OCI-LY7 (cell line): ENCODE measurements around the gene CRYL1.

ENCODE experiments used
- CTCF ChIP-seq: fragments of 200-600 bp; sonication (generic); conservative IDR thresholded peaks from 2 replicates; pipeline ENCODE4 v1.5.1; 2014; ENCODE audit warnings: mild to moderate bottlenecking, antibody characterized with exemption, low read length, moderate library complexity, mixed read lengths
- EZH2phosphoT487 ChIP-seq: fragments of 200-600 bp; sonication (generic); IDR thresholded peaks from 2 replicates; pipeline ENCODE4 v1.6.1; 2018; ENCODE audit warnings: low read depth, borderline replicate concordance, mild to moderate bottlenecking, mixed run types, antibody characterized with exemption, low read length, moderate library complexity, mixed read lengths

GRCh38 chr13:20441056-20441455 is 84.6 kb downstream of the CRYL1 start:
- TF ChIP-seq CTCF: no peak
- TF ChIP-seq EZH2phosphoT487: no peak
